Osteoblast (primary cell): Measurements from ENCODE around the gene CIROP. TPM values are rescaled to one million over a fixed set of nuclear protein-coding genes. Genes with fewer than 3 reads are reported as not detected.
A peak's percentile ranks its signal among the peaks of the same experiment; 100 is the strongest.

Source experiments
- DNase-seq: peaks from one replicate; pipeline ENCODE4 v3.0.0; 2011; ENCODE audit warnings: low spot score, mixed read lengths; ENCODE audit not compliant: insufficient read length; ENCODE audit errors: missing footprints
- H2AFZ ChIP-seq: 2 replicates; pipeline ENCODE4 v1.6.0; 2011; ENCODE audit warnings: mild to moderate bottlenecking, low read length
- H3K27ac ChIP-seq: 2 replicates; pipeline ENCODE4 v1.5.1; 2011; ENCODE audit warnings: mild to moderate bottlenecking, low read depth, low read length, moderate library complexity
- H3K27me3 ChIP-seq: 2 replicates; pipeline ENCODE4 v1.6.0; 2012; ENCODE audit warnings: mild to moderate bottlenecking, control low read depth, inconsistent platforms, low read length, moderate library complexity; ENCODE audit not compliant: insufficient read depth
- H3K36me3 ChIP-seq: 2 replicates; pipeline ENCODE4 v1.5.1; 2011; ENCODE audit warnings: mild to moderate bottlenecking, low read length, control low read depth, moderate library complexity; ENCODE audit not compliant: insufficient read depth
- H3K4me1 ChIP-seq: 2 replicates; pipeline ENCODE4 v1.5.1; 2011; ENCODE audit warnings: mild to moderate bottlenecking, low read length, control low read depth, moderate library complexity; ENCODE audit not compliant: insufficient read depth
- H3K4me2 ChIP-seq: 2 replicates; pipeline ENCODE4 v1.6.0; 2011; ENCODE audit warnings: mild to moderate bottlenecking, low read length; ENCODE audit not compliant: insufficient read depth
- H3K4me3 ChIP-seq: fragments of 200-600 bp; sonication (generic); 3 replicates; pipeline ENCODE4 v1.5.1; 2012; ENCODE audit warnings: mild to moderate bottlenecking, low read length, inconsistent platforms; ENCODE audit not compliant: insufficient read depth
- H3K79me2 ChIP-seq: 2 replicates; pipeline ENCODE4 v1.6.0; 2012; ENCODE audit warnings: mild to moderate bottlenecking, low read length, control low read depth, inconsistent platforms; ENCODE audit not compliant: insufficient read depth
- H3K9me3 ChIP-seq: 2 replicates; pipeline ENCODE4 v1.5.1; 2011; ENCODE audit warnings: low read depth, low read length, control low read depth
- H4K20me1 ChIP-seq: 2 replicates; pipeline ENCODE4 v1.6.0; 2012; ENCODE audit warnings: mild to moderate bottlenecking, low read length, control low read depth; ENCODE audit not compliant: insufficient read depth
- CTCF ChIP-seq: IDR thresholded peaks from 2 replicates; pipeline ENCODE4 v1.5.1; 2011; ENCODE audit warnings: mild to moderate bottlenecking, low read depth, low read length, moderate library complexity; ENCODE audit errors: extremely low read depth
- total RNA-seq: library from RNA; depleted of rRNA; stranded (reverse); fragments of >200 nt; gene quantifications from 2 replicates; pipeline ENCODE4 v1.2.3, GENCODE V29; 2012

The CIROP gene
- total RNA-seq, 1 donor = not detected

DNA sequence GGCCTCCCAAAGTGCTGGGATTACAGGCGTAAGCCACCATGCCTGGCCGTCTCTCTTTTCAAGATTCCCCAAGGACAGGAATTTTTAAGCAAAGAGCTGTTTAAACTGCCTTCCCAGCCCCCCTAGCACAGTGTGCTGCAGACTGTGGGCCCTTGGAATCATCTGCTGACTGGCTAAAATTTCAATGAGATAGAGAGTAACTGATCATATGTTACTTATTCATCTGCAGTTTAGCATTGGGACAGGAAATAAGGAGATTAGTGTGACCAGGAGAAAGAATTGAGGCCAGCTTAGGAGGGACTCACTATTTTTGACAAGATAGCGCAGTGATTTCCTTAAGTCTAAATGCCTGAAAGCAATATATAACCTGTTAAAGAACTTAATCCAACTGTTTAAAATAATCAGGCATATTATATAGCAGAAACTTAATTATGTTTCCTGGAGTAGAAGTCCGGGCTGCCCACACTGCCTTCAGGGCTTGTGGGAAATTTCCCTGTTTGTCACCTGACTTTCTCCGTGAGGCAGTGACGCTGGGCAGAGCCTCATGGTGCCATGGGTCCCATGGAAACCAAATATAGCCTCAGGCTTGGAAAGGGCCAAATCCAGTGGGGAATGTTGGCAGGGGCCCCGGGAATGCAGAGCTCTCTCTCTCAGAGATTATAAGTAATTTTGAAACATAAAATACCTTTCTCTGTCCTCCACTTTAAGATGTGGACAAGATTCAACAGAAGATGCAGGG is 37.1 kb upstream of the CIROP start:
- H3K36me3 ChIP-seq = no peaks in the 10 kb centered on the region

GRCh38 chr14:23140371-23140770 is 35.6 kb upstream of the CIROP start:
- Histone ChIP-seq H3K36me3 (no peaks in the 10 kb centered on the region), H3K4me2 (no peak overlapping the region), H4K20me1 (no peaks in the 10 kb centered on the region)

More for the DNA sequence above, 37.1 kb upstream of the CIROP start:
- no peak for TF ChIP-seq CTCF
- Histone ChIP-seq H3K4me3 (no peak overlapping the region), H3K79me2 (no peaks in the 10 kb centered on the region), H2AFZ (no peak overlapping the region), H3K4me2 (no peak overlapping the region), H3K27ac (no peak overlapping the region), H3K4me1 (peaks cover 9% of the 10 kb centered on the region), H4K20me1 (no peaks in the 10 kb centered on the region), H3K9me3 (no peaks in the 10 kb centered on the region), H3K27me3 (peaks cover 6% of the 10 kb centered on the region)
- DNase-seq = peak; percentile 80

GRCh38 chr14:23139874-23140273 is 35.1 kb upstream of the CIROP start:
- Histone ChIP-seq H3K4me2 (no peak overlapping the region), H2AFZ (no peak overlapping the region), H4K20me1 (no peaks in the 10 kb centered on the region), H3K79me2 (no peaks in the 10 kb centered on the region), H3K27me3 (peaks cover 6% of the 10 kb centered on the region), H3K27ac (no peak overlapping the region), H3K4me1 (peaks cover 6% of the 10 kb centered on the region), H3K36me3 (no peaks in the 10 kb centered on the region), H3K4me3 (no peak overlapping the region), H3K9me3 (no peaks in the 10 kb centered on the region)
- DNase-seq = no peak
- TF ChIP-seq CTCF = no peak

More at GRCh38 chr14:23140371-23140770, 35.6 kb upstream of the CIROP start:
- no peak for TF ChIP-seq CTCF
- Histone ChIP-seq H2AFZ (no peak overlapping the region), H3K4me3 (no peak overlapping the region), H3K4me1 (peaks cover 6% of the 10 kb centered on the region), H3K9me3 (no peaks in the 10 kb centered on the region), H3K79me2 (no peaks in the 10 kb centered on the region), H3K27ac (no peak overlapping the region), H3K27me3 (peaks cover 6% of the 10 kb centered on the region)
- DNase-seq = no peak

GRCh38 chr14:23137813-23138535 is 33.2 kb upstream of the CIROP start:
- H3K27ac ChIP-seq = no peak overlapping the region
- no peaks in the 10 kb centered on the region for H4K20me1 ChIP-seq
- no peak overlapping the region for H3K4me3 ChIP-seq
- no peaks in the 10 kb centered on the region for H3K79me2 ChIP-seq
- DNase-seq = no peak
- H2AFZ ChIP-seq = no peak overlapping the region
- no peak overlapping the region for H3K4me2 ChIP-seq
- no peaks in the 10 kb centered on the region for H3K36me3 ChIP-seq
- peaks cover 6% of the 10 kb centered on the region for H3K4me1 ChIP-seq
- no peak for TF ChIP-seq CTCF
- H3K9me3 ChIP-seq = no peaks in the 10 kb centered on the region
- peaks cover 2% of the 10 kb centered on the region for H3K27me3 ChIP-seq
